HG03060 (cell line): Measurements from ENCODE around the gene SYCP3.
"Not testable (repeated sequence)": the region's sequence is repeated elsewhere in the genome, so short reads cannot be mapped to it uniquely, and the experiment has no call there.

Experiments used
- ATAC-seq: cut with Tn5 transposase; IDR thresholded peaks from one replicate; pipeline ENCODE4 v1.9.1; 2021; ENCODE audit warnings: low read depth, moderate number of reproducible peaks; ENCODE audit not compliant: unreplicated experiment

SYCP3 gene

GRCh38 chr12:101761781-101762180 is 22.5 kb upstream of the SYCP3 start:
- ATAC-seq: no peak

DNA sequence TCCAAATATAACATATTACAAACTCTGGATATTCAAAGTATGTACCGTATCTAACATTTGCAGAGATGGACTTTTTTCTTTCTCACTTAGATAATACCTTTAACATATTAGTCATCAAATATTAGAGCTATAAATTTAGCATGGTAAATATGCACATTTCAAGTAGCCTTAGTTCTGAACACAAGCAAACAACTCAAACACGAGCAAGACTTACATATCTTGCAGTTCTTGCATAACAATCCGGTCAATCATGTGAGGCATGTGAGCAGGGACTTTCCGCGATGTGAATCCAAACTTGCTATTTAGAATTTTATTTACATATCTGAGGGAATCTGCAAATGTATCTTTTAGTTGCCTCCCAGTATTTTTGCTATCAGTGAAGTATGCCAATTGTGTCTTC is 22.1 kb upstream of the SYCP3 start:
- no peak for ATAC-seq

DNA sequence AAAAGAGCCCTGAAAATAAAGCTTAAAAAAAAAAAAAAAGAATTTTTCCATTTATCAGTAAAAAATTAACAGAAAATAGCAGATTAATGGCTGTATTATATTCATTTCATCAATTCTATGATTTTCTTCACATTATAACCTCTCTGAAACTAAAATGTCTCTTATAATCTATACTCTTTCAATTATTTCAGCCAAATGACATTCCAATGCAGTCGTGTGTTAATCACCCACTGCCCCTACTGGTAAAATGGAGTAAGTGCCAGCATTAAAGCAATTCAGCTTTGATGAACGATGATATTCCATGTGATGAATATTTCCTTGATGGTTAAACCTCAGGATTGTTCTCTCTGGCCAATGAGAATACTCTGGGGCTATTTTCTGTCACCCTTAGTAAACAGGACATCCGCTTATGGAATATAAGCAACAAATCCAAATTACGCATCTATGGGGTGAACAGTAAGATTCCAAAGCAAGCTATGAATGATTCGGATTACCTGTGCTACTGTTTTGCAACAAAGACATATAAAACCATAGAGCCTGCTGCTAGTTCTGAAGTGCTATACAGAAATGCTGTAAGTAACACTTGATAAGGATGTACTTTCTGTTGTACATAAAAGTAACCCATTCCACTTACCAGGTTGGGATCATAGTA is 20.3 kb upstream of the SYCP3 start:
- no peak for ATAC-seq

DNA sequence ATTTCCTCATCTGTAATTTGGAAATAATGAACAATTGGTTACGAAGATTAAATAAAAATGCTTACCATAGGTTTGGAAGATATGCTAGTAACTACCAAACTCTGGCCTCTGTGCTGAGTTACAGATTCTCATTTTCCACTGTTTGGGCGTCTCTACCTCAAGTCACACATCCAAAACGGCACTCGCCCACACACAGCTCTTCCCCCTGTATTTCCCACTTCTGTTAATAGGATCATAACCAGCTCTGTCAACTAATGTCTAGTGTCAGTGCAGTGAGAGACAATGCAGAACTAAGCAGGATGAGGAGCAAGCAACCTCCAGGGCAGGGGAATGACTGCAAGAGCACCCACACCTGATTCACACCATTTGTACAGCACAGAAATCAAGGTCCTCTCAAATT is 10.9 kb upstream of the SYCP3 start:
- ATAC-seq: no peak

GRCh38 chr12:101749657-101750056 is 10.4 kb upstream of the SYCP3 start:
- ATAC-seq: no peak

GRCh38 chr12:101748907-101749306 is 9.6 kb upstream of the SYCP3 start:
- no peak for ATAC-seq

- ATAC-seq: no peak
Measured at GRCh38 chr12:101747697-101748096, 8.4 kb upstream of the SYCP3 start.

DNA sequence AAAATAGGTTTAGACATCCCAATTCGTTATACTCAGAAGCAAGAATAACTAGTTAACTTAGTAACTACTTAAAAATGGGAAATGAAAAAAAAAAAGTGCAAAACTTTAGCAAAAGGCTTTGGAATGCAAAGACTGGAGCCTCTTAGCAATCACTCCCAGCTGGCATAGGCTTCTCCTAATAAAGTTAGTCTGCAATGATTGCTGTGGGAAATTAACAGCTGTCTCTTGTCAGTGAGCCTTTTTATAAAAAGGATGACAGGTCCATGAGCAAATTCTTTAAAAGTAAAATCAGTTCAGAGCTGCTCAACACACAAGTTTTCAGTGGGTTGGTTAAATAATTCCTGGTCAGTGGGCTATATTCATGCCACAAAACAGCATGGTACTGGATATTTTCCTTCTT is 7.4 kb upstream of the SYCP3 start:
- no peak for ATAC-seq

- ATAC-seq: no peak
Measured at GRCh38 chr12:101746196-101746595, 6.9 kb upstream of the SYCP3 start.

DNA sequence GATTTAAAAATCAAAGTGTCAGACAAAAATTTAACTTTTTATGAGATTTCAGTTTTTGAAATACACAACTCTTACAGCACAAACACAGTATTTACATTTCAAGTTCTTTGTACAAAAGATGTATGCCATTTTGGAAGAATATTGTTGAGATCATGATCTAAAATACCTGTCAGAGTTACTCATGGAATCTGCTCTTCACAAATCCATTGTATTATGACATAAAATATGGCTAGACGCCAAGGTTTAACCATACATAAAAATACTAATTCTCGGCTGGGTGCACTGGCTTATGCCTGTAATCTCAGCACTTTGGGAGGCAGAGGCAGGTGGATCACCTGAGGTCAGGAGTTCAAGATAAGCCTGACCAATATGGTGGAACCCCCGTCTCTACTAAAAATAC is 6.2 kb upstream of the SYCP3 start:
- ATAC-seq: no peak

- peak; percentile 95 for ATAC-seq
Measured at GRCh38 chr12:101743724-101744472, 4.6 kb upstream of the SYCP3 start.

DNA sequence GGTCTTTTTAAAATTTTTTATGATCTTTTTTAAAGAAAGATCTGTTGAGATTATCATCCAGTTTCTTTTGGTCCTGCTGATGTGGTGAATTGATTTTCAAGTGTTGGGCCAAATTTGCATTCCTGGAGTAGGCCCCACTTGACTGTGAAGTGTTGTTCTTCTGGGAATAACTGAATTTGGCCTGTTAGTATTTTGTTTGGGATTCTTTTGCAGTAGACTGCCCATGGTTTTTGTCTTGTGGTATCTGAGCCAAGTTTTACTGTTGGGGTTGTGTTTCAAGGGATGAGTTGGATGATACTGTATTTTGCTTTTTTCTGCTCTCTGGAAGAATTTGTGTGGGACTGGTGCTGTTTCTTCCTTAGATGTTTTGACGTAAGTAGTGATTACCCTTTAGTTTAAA is 4.0 kb upstream of the SYCP3 start:
- ATAC-seq: no peak

GRCh38 chr12:101740980-101741379 is 1.7 kb upstream of the SYCP3 start:
- no peak for ATAC-seq

DNA sequence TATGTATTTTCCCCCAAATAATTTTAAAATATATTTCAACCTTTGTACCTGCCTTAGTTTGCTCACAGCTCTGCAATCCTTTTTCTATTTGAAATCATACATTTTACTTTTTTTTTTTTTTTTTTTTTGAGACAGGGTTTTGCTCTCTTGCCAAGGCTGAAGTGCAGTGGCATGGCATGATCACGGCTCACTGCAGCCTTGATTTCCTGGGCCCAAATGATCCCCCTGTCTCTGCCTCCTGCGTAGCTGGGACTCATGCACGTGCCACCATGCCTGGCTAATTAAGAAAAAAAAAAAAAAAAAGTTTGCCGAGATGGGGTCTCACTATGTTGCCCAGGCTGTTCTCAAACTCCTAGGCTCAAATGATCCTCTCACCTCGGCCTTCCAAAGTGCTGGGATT is 1.3 kb upstream of the SYCP3 start:
- ATAC-seq: no peak

GRCh38 chr12:101737476-101737875 is 1.8 kb downstream of the SYCP3 start:
- no peak for ATAC-seq

DNA sequence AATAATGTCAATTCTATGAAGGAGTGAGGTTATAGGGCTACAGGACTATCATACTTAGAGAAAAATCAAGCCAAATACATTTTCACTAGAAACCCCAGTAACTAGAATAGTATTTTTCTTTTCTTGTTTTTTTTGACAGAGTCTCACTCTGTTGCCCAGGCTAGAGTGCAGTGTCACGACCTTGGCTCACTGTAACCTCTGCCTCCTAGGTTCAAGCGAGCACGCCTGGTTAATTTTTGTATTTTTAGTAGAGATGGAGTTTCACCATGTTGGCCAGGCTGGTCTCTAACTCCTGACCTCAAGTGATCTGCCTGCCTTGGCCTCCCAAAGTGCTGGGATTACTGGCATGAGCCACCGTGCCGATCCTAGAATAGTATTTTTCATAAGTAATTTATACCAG is 4.8 kb downstream of the SYCP3 start:
- ATAC-seq: not testable (repeated sequence)

- ATAC-seq: no peak
Measured at GRCh38 chr12:101733166-101733565, 6.1 kb downstream of the SYCP3 start.

DNA sequence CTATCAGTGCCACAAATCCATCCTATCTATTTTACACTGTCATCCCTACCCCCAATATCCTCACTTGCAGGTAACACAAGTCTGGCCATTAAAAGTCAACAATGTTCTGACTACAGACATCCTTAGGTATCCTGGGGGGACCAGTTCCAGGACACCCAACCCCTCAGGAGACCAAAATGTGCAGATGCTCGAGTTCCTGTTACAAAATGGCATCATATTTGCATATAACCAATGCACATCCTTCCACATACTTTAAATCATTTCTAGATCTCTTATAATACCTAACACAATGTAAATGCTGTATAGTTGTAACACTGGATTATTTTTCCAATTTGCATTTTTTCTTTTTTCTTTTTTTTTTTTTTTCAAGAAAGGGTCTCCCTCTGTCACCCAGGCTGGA is 6.9 kb downstream of the SYCP3 start:
- ATAC-seq: no peak

GRCh38 chr12:101729842-101730241 is 9.4 kb downstream of the SYCP3 start:
- no peak for ATAC-seq

- ATAC-seq: no peak
Measured at GRCh38 chr12:101727098-101727497, 12.2 kb downstream of the SYCP3 start.

- ATAC-seq: no peak
Measured at GRCh38 chr12:101722392-101722791, 16.9 kb downstream of the SYCP3 start.

GRCh38 chr12:101720118-101720517 is 19.1 kb downstream of the SYCP3 start:
- ATAC-seq: no peak
